ENCODE results near the gene L3HYPDH. TPM values are rescaled to one million over a fixed set of nuclear protein-coding genes. Genes with fewer than 3 reads are reported as not detected.

The L3HYPDH gene
- polyA plus RNA-seq, 1 of the 3 experiments (the other 2 are of a cell fraction) = 66.2 TPM

- TF ChIP-seq NRF1 (IDR thresholded peaks at IDR 0.05; ENCODE audit: low read depth, low read length) = no peak
- peak; percentile 71 for TF ChIP-seq GABPA (IDR thresholded peaks at IDR 0.05; ENCODE audit: low read depth)
- no peak for TF ChIP-seq FOXM1 (IDR thresholded peaks at IDR 0.05; ENCODE audit: low read depth)
- TF ChIP-seq TCF12 (IDR thresholded peaks at IDR 0.05) = no peak
- no peak; a peak in 2 of 4 replicates for TF ChIP-seq EP300 (IDR thresholded peaks at IDR 0.05; ENCODE audit: borderline replicate concordance in 1 of 2, low read depth in 1 of 2, low read length in 1 of 2)
- no peak for TF ChIP-seq RFX5 (IDR thresholded peaks at IDR 0.05; ENCODE audit: low read length)
- TF ChIP-seq RCOR1 (IDR thresholded peaks at IDR 0.05; ENCODE audit: low read length) = no peak
- TF ChIP-seq MXI1 (IDR thresholded peaks at IDR 0.05; ENCODE audit: low read depth, low read length) = peak; percentile 96
- TF ChIP-seq RXRA (IDR thresholded peaks at IDR 0.05; ENCODE audit: borderline replicate concordance, low read depth) = no peak
- TF ChIP-seq MAX (IDR thresholded peaks at IDR 0.05; ENCODE audit: low read depth) = peak; percentile 94
- TF ChIP-seq FOSL2 (IDR thresholded peaks at IDR 0.05; ENCODE audit: borderline replicate concordance, low read depth) = no peak
- peak; percentile 56; the same call in 1 of the 2 replicates for TF ChIP-seq TAF1 (IDR thresholded peaks at IDR 0.05; ENCODE audit: borderline replicate concordance, low read depth, low read length)
- TF ChIP-seq IRF3 (IDR thresholded peaks at IDR 0.05; ENCODE audit: low read depth, low read length) = no peak
Observed at GRCh38 chr14:59483819-59484638, at the start of gene L3HYPDH, which contains the start of gene JKAMP (continued).

GRCh38 chr14:59532419-59532818, 48.2 kb upstream of the L3HYPDH start:
- Histone ChIP-seq H3K4me3 (ENCODE audit: low read depth in 2 of 2, low read length in 1 of 2) (no peak overlapping the region), H3K9me3 (0 out of 2 replicates have a peak, but pooled peaks cover 6% of the 10 kb centered on the region), H3K4me1 (ENCODE audit: control insufficient read depth in 1 of 2, insufficient read depth in 2 of 2, low read depth in 1 of 2, low read length in 1 of 2) (peaks cover 0 to 6% of the 10 kb centered on the region in 2 experiments; a peak in 2 of 4 replicates), H4K20me1 (ENCODE audit: insufficient read depth) (no peaks in the 10 kb centered on the region), H3K4me2 (no peak overlapping the region), H2AFZ (ENCODE audit: low read depth) (no peak overlapping the region), H3K79me2 (ENCODE audit: insufficient read depth) (no peaks in the 10 kb centered on the region), H3K9me2 (no peaks in the 10 kb centered on the region), H3K36me3 (replicated peaks in 1 of 2; ENCODE audit: control insufficient read depth in 1 of 2, insufficient read depth in 2 of 2, low read length in 1 of 2) (no peaks in the 10 kb centered on the region), H3F3A (replicated peaks; ENCODE audit: insufficient read depth) (no peaks in the 10 kb centered on the region), H3K9ac (no peak overlapping the region), H3K27me3 (ENCODE audit: insufficient read depth) (no peaks in the 10 kb centered on the region), H3K27ac (ENCODE audit: low read depth in 2 of 2, low read length in 1 of 2) (no peak overlapping the region)
- CTCF ChIA-PET = interaction anchor here (1.3 to 3.9 kb wide), 2 partner anchors 44 to 366 kb away, joined by 3 to 17 read pairs; partner anchors contain the start of gene CCDC175
- TF ChIP-seq GATA2 (CRISPR knock-in tag; IDR thresholded peaks at IDR 0.05) = no peak
- TF ChIP-seq ELF1 (IDR thresholded peaks at IDR 0.05) = no peak
- TF ChIP-seq TAF1 (IDR thresholded peaks at IDR 0.05; ENCODE audit: borderline replicate concordance, low read depth, low read length) = no peak
- TF ChIP-seq NRF1 (IDR thresholded peaks at IDR 0.05; ENCODE audit: low read depth, low read length) = no peak
- TF ChIP-seq SMC3 (IDR thresholded peaks at IDR 0.05; ENCODE audit: low read depth, low read length) = no peak
- TF ChIP-seq REST (IDR thresholded peaks at IDR 0.05; ENCODE audit: low read depth, low read length) = no peak
- TF ChIP-seq FOXM1 (IDR thresholded peaks at IDR 0.05; ENCODE audit: low read depth) = no peak
- TF ChIP-seq FOXJ3 (CRISPR knock-in tag; IDR thresholded peaks at IDR 0.05) = no peak
- no peak for TF ChIP-seq EZH2phosphoT487 (IDR thresholded peaks at IDR 0.05; ENCODE audit: borderline replicate concordance, low read depth)
- no peak for TF ChIP-seq MAX (IDR thresholded peaks at IDR 0.05; ENCODE audit: low read depth)
- TF ChIP-seq MEF2A (IDR thresholded peaks at IDR 0.05; ENCODE audit: borderline replicate concordance, low read depth) = no peak
- no peak for TF ChIP-seq NFIC (IDR thresholded peaks at IDR 0.05; ENCODE audit: borderline replicate concordance)
- TF ChIP-seq POLR2AphosphoS5 (IDR thresholded peaks at IDR 0.05; ENCODE audit: low read depth, low read length) = no peak
- TF ChIP-seq RCOR1 (IDR thresholded peaks at IDR 0.05; ENCODE audit: low read length) = no peak
- no peak for TF ChIP-seq SIN3A (IDR thresholded peaks at IDR 0.05; ENCODE audit: borderline replicate concordance, low read depth, low read length)
- WGBS (ENCODE audit: low lambda C conversion rate) = 60% methylated on average over 1 of the region's 1 CpG
- no peak for DNase-seq
- POLR2A ChIA-PET = no interaction called here

All from SK-N-SH (cell line).